ENCODE results near the gene PPFIA4.

The PPFIA4 gene

DNA sequence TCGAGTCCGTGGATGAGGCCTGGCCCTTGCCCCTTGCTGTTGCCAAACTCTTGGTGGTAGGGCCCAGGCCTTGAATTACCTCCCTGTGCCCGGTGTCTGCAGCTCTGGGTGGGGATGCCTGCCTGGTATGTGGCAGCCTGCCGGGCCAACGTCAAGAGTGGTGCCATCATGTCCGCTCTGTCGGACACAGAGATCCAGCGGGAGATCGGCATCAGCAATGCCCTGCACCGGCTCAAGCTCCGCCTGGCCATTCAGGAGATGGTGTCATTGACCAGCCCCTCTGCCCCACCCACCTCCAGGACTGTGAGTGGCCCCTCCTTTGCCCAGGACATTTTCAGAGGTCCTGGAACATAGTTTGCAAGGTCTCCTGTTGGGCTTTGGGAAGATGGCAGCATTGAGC lies 33.8 kb downstream of the PPFIA4 start:
- DNase-seq, result no peak

DNA sequence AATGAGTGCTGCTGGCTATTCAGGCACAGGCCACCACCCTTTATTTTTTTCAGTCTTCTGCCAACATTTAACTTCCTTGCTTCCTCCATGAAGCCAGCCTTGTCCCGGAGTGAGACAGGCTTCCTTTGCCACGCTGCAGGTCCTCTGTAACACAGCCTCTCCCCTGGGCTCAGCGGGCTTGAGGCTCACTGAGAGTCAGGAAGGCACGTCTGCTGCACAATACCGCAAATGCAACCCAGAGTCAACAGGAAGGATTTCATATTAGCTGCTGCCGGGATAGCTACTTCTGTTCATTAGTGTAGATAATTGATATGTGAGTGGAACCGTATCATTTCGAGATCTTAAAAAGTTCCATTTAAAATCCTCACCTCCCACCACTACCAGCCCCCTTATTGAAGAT lies 37.0 kb downstream of the PPFIA4 start:
- no peak for DNase-seq

DNA sequence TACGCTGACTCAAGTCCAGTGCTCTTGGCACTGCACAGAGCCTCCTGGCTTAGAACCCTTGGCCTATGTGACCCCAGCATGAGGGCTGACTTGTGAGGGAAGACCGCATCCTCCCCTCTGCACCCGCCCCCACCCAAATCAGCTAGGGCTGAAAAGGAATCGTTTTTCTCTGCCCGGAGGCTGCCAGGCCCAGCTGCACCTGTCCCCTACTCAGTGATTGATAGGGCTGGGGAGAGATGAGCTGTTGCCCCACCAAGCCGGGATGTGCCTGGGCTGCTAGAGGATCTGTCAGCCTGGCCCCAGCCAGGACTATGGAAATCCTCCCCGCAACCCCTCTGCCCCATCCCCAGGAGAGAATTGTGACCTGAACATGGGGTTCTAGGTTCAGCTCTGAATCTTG lies 38.9 kb downstream of the PPFIA4 start:
- no peak for DNase-seq

DNA sequence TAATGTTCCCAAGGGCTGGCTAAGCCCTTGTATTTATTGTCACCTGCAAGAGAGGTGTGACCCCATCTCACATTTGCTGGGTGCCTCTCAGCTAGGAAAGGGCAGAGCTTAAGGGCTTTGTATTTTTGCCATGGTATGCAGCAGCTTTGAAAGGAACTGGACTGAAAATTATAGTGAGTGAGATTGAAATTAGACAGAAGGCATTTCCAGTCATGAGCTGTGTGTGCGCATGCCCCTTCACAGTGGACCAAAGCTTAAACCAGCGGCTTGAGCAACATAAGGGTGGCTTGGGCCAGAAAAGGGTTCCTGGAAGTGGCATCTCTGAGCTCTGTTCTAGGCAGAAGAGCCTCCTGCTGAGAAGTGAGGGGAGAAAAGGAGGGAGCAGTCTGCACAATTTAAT lies 39.7 kb downstream of the PPFIA4 start:
- no peak for DNase-seq

DNA sequence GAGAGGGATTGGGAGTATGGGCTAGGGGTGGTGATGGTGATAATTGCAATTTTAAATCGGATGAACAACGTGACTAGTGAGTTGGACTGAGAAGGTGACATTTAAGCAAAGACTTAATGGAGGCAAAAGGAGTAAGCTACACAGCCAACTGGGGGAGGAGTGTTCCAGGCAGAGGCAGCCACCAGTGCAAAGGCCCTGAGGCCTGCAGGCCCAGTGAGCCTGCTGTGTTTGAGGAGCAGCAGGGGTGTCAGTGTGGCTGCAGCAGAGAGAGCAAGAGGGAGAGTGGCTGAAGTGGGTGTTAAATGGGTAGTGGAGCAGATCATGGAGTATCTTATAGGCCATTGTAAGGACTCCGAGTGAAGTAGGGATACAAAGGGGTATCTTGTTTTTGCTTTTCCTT lies 40.7 kb downstream of the PPFIA4 start:
- no peak for DNase-seq

DNA sequence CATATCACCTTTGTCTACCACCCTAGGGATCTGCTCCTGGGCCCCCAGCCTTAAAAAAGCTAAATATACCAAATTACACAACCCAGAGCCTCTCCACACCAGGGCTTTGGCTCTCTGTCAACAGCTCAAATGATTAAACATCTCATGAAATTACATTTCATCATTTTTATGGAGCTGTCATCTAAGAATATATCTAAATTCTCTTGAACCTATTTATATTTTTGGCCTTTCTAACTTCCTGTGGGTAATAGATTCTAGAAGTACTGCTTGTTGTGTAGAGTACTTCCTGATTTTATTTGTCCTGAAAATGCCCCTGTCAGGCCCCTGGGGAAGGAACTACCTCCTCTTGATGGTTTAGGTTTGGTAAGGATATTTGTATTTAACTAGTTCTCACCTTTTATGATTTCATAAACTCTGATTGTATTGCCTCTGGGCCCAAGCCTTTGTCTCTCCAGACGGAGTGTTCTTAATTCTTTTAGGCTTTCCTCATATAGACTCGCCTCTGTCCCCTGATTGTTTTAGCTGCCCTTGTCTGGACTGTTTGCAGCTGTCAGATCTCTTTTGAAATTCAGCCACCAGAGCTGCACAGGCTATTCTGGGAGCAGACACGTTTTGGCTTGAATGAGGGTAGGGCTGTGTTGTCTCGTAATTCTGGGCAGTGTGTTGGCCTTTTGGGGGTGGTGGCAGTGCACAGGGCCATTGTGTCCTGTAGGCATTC lies 42.9 kb downstream of the PPFIA4 start:
- DNase-seq, result no peak

DNA sequence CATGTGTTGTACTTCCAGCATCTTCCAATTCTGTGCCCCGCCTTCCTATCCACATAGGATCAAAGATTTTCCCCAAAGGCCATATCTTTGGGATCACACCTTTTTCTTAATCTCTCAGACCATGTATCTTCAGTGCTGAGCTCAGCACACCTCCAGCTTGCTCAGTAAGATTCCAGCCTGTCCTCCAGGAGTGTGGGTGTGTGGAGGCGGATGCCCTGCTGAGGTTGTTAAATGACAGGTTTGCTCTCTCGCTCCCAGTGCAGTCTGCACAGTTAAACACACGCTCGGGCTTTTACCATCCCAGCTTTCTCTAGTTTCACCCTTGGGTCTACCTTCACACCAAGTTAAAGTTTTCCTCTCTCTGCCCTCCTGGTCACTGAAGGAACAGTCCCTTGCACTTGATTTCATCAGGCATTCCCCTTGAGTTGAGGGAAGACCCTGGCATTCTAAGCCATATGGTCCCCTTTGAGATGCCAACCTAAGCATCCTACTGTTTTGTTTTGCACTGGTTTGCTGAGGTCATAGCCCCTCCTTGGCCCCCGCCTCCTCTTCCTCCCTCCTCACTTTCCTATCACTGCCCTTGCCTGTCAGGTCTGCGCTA lies 45.8 kb downstream of the PPFIA4 start:
- no peak for DNase-seq

DNA sequence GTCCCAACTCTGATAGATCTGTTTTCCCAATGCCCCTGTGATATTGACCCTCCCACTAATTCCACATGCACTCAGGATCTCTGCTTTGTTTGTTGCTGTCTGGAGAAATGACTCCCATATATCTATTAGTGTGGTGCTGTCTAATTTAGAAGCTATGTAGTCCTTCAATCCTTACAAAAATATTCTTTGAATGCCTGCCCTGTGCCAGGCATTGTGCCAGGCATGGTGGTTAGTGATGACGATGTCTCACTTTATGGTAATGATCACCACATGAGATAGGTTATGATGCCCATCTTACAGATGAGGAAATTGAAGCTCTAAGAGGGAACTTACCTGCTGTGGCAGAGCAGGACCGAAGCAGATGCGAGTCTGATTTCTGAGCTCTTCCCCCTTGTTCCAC lies 46.6 kb downstream of the PPFIA4 start:
- no peak for DNase-seq

DNA sequence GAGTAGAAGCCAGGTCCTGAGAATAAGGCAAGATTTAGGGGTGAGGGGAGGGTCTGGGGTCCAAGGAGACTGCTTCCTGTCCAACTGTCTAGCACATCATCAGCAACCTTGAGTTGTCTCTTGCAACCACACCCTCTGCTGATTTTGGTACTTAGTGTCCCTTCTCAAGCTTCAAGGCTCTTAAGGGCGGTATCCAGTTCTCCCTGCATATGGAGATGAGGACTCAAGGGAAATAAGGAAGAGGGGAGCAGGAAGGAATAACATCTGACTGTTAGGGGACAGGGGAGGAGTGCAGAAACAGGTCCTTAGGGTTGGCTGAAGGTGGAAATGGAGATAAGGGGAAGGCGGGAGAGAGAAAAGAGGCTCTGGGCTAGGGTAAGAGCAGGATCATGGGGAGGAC lies 47.2 kb downstream of the PPFIA4 start:
- no peak for DNase-seq

DNA sequence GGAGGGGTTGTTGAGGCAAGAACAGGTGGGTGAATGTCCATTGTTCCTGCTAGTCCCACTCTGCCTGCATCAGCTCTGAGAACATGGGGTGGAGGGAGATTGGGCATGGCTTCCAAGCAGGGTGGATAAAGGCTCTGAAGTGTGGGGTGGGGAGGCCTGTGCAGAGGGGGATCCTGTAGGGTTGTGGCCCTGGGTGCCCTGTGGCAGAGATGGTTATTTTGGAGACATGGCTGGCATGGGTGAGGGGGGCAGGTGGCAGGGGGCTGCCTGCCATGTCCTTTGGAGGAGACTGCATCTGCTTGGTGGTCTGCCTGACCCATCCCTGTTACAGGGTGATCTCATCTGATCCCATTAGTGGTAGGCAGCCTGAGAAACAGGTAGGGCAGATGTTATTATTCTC lies 48.3 kb downstream of the PPFIA4 start:
- no peak for DNase-seq

DNA sequence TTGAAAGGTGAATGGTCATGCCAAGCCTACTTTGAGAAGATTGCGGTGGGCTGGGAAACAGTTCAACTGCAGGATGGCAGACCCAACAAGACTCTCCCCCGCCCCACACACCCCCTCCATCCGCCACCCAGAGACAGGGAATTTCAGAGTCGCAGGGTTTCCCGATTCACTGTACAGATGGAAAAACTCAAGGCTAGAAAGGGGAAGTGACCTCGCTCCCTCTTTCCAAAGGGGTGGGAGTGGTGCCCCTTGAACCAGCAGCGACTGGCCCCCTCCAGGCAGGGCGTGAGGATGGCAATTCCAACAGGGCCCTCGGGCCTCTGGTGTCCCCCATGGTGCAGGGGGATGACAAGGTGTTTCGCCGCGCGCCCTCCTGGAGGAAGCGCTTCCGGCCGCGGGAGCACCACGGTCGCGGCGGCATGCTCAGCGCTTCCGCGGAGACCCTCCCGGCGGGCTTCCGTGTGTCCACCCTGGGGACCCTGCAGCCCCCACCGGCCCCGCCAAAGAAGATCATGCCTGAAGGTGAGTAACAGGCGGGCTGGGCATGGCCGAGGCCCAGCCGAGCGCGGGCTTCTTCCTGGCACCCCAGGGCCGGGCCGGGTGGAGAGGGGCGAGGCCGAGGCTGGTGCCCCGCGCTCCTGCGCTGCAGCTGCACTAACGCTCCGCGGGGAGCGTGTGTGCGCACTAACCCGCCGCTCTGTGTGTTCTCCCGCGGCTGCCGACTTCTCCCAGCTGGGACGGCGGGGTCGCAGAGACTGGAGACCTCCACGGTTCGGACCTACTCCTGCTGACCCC lies 49.1 kb downstream of the PPFIA4 start:
- no peak for DNase-seq

DNA sequence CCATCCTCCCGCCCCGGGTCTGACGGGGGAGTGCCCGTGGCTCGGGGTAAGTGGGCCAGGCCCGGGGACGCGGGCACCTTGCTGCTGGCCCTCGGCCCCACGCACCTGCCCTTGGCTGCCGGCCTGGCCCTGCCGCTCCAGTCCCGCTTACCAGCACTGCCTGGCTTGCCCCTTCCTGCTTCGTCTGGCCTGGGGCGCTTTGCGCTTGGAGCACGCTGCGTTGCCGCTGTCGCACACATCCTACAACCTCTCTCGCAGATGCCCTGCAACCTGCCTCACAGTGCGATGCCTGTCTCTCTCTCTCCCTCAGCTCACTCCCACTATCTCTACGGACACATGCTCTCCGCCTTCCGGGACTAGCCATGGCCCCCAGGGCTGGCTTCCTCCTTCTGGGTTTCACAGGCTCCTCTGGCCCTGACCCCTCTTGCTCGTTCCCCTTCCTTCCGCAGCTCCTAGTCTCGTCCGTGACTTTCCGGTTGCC lies 49.8 kb downstream of the PPFIA4 start:
- no peak for DNase-seq

DNA sequence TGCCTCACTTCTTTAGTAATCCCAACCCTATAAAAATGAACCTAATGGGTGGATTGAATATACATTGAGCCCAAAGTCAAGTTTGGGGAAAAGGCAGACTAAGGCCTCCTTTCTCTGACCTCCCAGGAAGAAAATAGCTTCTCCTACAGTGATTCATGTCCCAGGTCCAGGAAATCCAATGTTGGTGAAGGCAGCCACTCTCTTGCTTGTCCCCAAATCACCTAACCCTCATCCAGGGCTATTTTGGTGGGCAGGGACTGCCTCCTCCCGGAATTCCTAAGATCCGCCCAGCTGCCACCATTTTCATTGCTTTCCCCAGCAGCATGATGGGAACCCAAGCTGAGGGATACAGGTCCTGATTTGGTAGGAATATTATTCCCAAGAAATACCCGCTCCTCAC lies 51.1 kb downstream of the PPFIA4 start:
- no peak for DNase-seq

DNA sequence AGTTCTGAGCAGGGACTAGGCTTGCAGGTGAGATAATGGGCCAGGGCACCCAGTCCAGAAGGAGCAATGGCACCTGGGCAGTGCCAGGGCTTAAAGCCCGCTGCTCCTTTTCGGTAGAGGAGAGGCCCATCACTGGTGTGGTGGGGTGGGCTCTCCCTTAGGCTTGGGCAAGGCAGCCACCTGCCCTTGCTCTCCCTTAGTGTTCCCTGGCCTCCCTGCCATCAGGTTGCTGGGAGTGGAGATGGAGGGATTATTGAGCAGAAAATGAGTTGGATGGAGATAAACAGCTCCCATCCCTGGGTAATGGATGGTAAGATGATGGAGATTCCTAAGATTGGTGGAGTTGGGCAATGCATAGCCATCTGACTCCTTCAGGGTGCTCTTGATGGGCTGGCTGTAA lies 51.7 kb downstream of the PPFIA4 start:
- no peak for DNase-seq

DNA sequence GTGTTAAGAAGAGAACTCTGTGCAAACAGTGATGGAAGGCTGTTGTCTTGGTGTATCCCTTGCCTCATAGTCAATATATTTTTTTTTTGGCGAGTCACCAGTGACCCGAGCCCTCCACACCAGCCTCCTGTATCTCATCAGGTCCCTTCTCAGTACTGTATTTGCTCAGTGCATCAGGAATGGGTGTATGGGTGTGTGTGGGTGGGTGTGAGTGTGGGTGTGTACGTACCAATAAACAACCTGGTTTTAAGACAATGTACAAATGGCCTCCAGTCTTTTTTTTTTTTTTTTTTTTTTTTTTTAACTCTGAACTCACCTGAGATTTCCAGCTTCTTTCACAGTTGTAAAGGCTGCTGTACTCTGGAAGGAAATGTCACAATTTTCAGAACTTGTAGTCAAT lies 52.2 kb downstream of the PPFIA4 start:
- DNase-seq, result no peak

DNA sequence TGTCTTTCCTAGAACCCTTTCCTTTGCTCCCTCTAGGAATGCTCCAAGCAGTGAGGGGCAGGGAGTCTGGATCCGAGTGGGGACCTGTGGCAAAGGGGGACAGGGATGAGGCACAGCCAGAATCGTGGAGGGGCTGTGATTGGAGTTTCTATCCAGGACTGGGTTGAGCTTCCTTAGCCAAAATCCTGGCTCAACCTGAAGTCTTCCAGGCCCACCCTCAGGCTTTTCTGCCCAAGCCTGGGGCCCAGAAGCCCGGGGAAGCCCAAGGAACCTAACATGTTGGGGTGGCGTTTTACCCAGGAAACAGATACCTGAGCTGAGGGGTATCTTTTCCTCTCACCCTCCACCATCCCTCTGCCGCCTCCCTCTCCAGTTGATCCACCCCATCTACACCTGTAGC lies 54.2 kb downstream of the PPFIA4 start:
- DNase-seq, result no peak

DNA sequence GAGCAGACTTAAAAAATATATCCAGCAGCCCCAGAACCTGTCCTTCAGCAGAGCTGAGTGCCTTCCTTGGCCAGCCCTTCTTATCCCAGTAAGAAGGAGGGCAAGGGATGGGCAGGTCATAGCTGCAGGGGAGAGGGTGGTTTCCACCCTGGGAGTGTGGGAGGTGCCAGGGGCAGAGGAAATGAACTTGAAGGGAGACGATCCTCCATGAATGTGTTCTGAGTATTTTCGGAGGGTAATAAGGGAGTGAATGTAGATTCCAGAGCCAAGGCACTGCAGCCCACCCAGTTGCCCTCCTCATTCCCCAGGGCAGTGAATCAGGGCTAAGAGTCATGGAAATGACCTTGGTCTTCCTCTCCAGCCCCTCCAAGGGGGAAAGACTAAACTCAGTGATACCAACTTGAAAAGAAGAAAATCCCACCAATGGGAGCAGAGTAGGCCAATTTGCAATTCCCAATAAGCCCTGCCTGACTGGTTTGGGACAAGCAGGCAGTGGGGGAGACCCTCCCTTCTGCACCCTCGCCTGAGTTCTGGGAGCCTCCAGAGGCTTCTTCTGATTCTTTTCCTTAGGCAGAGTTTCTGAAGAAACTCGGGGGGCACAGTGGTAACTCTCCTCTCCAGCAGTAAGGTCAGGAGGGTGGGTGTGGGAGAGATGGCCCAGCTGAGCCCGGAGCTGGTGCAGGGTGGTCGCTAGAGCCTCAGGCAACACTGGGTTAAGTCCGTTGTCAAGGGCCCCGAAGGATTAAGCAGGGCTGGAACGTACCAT lies 55.4 kb downstream of the PPFIA4 start:
- DNase-seq, result no peak

DNA sequence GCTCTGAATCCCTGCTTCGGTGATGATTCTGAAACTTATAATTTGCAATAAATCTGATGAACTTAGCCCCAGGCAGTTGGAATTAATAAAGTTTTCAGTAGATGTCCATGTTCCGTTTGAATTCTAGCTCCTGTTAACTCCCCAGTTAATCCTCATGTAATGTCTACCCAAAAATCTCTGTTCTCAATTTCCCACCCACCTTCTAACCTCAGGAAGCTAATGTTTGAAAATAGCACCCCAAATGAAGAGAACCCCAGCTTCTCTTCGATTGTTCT lies 55.9 kb downstream of the PPFIA4 start:
- no peak for DNase-seq

DNA sequence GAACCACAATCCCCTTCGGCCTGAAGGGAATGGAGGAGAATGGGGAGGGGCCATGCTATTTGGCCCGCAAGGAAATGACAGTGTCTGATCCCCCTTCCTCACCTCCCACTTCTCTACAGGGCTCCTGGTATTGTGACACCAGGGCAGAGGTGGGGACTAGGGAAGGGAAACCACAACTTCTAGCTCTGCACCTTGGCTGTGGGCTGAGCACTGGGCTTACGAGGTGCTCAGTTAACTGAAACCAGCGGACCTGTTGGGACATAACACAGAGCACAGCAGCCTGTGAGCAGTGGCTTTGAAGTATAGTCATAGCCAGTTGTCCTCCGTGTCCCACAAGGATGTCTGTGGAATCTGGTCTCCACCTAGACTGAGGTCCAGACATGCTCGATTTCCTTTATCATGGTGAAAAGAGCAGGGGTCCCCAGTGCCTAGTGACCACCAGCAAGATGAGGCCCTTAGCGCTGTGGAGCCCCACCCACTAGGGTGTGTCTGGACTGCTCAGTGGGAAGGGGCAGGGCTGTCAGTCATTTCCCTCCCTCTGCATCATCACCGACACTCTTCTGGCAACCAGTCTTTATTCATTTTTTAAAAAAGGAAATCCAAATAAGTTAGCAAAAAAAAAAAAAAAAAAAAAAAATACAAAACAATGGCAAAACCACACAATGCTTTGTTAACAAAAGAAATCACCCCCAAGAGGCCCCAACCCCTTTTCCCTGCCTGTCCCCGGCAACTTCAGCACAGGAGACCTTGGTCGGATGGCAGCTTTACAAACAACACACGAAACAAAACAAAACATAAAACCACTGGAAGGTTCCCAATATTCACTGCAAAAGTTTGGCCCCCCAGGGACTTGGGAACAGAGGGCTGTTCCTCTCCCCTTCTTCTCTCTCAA lies 56.5 kb downstream of the PPFIA4 start:
- no peak for DNase-seq

DNA sequence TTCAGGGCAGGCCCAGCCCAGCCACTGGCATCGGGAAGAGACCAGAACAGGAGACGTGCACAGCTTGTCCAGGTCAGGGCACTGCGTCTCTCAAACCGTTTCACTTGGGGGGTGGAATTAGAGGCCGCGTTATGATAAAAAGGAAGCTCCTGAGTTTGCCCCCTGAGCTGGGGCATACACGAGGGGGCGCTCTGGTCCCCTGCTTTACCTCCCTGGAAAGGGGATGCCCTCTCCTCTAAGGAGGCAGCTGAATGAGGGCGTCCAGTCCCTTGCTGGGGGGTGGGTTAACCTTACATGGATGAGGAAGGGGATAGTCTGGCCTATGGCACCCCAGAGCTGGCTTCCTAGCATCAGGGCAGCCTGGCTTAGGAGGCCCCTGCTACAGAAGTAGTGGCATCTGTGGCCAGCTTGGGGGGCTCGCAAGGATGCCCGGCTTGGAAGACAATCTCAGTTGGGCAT lies 57.2 kb downstream of the PPFIA4 start:
- no peak for DNase-seq

DNA sequence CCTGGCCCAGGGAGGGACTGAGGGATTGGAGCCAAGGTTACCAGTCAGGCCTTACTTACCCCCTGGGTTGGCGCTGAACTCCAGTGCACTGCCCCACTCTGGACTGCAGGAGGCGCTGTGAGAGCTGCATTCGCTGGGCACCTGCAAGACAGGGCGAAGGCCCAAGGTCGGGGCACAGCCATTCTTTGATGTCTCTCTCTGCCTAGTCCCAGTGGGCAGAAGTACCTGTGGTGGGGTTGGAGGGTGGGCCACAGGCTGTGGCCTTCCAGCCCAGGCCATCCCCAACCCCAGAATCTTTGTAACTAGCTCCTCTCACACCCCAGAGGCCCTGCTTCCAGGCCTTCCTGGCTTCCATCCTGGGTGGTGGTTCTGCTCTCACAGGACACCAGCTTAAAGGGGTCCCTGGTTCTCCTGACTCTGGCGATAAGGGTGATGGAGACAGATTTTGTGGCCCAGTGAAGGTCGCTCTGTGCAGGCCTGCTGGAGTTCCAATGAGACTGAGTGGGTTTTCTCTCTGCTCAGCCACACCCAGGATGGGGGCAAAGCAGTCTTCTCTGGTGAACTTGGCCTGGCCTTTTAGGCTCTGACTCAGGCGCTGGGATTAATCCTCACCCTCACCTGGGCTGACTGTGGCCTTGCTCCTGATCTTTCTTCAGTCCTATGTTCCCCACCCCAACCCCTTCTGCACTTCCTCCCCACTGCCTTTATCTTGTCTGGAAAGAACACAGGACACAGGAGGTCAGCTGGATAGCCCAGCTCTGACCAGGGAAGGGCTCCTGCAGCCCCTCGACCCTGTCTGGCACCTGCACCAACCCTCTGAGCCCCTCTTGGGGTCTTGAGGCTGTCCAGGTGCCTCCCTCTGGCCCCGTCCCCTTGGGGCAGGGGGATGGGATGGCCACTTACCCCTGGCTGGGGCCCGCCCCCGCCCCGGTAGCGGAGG lies 58.6 kb downstream of the PPFIA4 start:
- DNase-seq, result no peak

All from NCI-H1048 (cell line).